Measurements from ENCODE around the gene NOTUM.
A peak's percentile ranks its signal among the peaks of the same experiment; 100 is the strongest.

The NOTUM gene

GRCh38 chr17:81923302-81924260 is 37.4 kb downstream of the NOTUM start:
- H3K27ac ChIP-seq, result no peak overlapping the region; the same call in 1 of the 2 replicates
- no peak for TF ChIP-seq CTCF (conservative IDR thresholded peaks at IDR 0.05)

DNA sequence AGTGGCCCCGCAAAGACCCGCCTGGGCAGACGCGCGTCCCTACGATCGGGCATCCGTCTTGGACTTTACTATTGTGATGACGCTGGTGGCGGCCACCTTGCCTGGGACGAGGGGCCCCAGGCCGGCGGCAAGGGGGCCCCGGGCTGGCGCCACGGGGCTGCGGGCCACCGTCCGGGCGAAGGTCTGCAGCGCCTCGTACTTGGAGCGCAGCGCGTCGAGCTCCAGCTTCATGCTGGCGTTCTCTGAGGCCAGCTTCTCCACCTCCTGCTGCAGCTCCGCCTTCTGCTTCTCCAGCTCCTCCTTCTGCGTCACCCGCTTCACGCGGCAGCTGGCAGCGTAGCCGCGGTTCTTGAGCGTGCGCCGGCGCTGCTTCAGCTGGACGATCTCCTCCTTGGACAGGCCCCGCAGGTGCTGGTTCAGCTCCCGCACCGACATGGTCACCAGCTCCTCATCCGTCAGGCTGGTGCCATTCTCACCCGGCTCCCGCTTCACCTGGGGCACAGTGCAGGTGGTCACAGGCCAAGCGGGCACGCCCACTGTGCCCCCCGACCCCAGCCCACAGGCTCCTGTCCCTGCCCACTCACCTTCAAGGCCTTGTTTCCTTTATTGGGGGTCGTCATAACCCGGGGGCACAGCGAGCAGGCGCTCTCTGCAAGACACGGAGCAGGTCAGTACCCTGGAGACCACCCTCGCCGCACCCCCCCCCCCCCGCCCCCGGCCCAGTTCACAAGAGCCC is 38.3 kb downstream of the NOTUM start:
- no peak overlapping the region for H3K27ac ChIP-seq
- no peak for TF ChIP-seq CTCF (conservative IDR thresholded peaks at IDR 0.05)

- no peak for TF ChIP-seq CTCF (conservative IDR thresholded peaks at IDR 0.05)
- no peak overlapping the region for H3K27ac ChIP-seq
Measured at GRCh38 chr17:81921996-81922565, 38.9 kb downstream of the NOTUM start.

DNA sequence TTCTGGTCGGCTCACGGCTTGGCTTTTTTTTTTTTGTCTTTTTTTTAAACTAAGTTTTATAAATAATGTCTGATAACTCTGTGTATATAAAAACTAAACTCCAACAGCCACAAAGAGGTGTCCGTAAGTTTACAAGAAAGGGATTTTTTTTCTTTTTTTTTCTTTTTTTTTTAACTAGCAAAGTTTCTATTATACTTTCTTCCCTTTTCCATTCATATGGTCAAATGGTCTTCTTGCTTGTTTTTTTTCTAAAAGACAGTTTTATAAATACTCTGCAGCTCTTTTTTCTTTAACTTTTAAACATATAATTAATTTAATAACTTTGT is 39.5 kb downstream of the NOTUM start:
- TF ChIP-seq CTCF (conservative IDR thresholded peaks at IDR 0.05), result no peak
- no peak overlapping the region for H3K27ac ChIP-seq

- H3K27ac ChIP-seq, result no peak overlapping the region
- TF ChIP-seq CTCF (conservative IDR thresholded peaks at IDR 0.05), result no peak
Measured at GRCh38 chr17:81920612-81921536, 40.1 kb downstream of the NOTUM start.

- H3K27ac ChIP-seq, result peak overlapping the region; percentile 81; the same call in 1 of the 2 replicates
- TF ChIP-seq CTCF (conservative IDR thresholded peaks at IDR 0.05), result no peak
Measured at GRCh38 chr17:81918832-81919545, 42.0 kb downstream of the NOTUM start.

DNA sequence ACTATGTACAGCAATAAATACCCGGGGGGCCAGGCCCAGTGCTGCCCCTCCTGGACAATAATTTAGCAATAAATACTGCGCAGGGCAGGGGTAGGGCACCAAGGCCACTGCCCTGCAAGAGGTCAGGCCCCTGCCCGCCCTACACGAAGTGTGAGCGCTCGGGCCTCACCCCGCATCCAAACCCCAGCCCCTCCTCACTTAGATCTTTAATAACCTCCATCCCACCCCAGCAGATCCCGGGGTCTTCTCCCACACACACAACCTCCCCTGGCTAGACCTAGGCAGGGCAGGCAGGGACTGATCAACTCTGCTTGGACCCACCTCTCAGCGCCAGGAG is 42.7 kb downstream of the NOTUM start:
- H3K27ac ChIP-seq, result peak overlapping the region; percentile 81

Measured in VCaP (cell line).